IPS DF 6.9 (cell line): ENCODE results near the gene SLC7A7.
"Not testable (repeated sequence)": the region's sequence is repeated elsewhere in the genome, so short reads cannot be mapped to it uniquely, and the experiment has no call there.

ENCODE experiments used
- DNase-seq: peaks from one replicate; pipeline ENCODE4 v3.0.0-alpha.2; 2013; ENCODE audit warnings: low read depth, low spot score
- H3K27ac ChIP-seq: one replicate; pipeline ENCODE4 v1.5.1; 2013; ENCODE audit warnings: low read length, control low read depth
- H3K27me3 ChIP-seq: 2 replicates; pipeline ENCODE4 v1.6.1; 2013; ENCODE audit warnings: mild to moderate bottlenecking, low read length; ENCODE audit not compliant: control insufficient read depth, insufficient read depth
- H3K36me3 ChIP-seq: 2 replicates; pipeline ENCODE4 v1.6.1; 2013; ENCODE audit warnings: low read length; ENCODE audit not compliant: control insufficient read depth, insufficient read depth
- H3K4me1 ChIP-seq: 2 replicates; pipeline ENCODE4 v1.6.1; 2013; ENCODE audit warnings: low read length; ENCODE audit not compliant: control insufficient read depth, insufficient read depth
- H3K4me3 ChIP-seq: 2 replicates; pipeline ENCODE4 v1.5.1; 2013; ENCODE audit warnings: mild to moderate bottlenecking, low read length
- H3K9me3 ChIP-seq: 2 replicates; pipeline ENCODE4 v1.6.1; 2013; ENCODE audit warnings: low read length, inconsistent platforms; ENCODE audit not compliant: control insufficient read depth, insufficient read depth
- WGBS: extraction: QIAGEN DNeasy Blood & Tissue Kit; methylation state at CpG from one replicate; pipeline ENCODE4 v1.1.7; 2013; ENCODE audit warnings: mixed read lengths, missing lambda C conversion rate; ENCODE audit not compliant: insufficient read length, insufficient coverage; 5-methylcytosine and 5-hydroxymethylcytosine counted together

SLC7A7 gene

DNA sequence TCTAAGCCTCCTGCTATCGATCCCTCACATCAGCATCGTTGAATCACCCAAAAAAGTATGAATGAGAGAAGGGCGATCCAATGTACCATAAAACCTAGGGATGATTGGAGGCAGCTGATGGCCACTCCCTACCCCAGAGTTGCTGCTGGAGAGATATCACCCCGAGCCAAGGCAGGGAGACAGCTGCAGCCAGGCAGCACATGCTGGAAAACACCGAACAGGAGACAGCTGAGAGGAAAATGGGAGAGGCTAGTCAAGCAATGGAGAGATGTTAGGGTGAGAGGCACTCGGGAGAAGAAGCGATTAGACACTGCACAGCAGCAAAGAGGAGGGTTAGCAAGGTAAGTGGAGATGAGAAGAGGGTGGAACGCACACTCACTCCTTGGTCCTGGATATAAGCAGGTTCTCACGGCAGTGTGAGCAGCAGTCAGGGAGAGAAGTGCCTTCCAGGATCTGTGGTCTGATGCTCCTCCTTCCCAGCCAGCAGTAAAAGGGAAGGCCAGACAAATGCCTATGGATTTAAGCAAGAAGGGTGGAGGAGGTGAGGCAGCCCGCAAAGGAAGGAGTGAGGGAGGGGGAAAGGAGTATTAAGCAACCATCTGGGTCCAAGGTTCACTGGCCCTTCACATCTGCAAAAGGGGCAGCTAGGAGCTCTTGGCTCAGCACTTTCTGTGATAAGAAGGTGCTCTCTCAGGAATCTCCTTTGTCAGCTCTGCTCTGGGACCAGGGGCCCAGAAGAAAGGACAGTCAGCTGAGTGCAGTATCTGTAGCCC lies at the start of gene SLC7A7:
Gene SLC7A7 (minus strand): TSS at position 495 of the 773 bp plus-strand sequence. CDS start 2,037 bp downstream, outside the sequence.
- no peak for DNase-seq
- Histone ChIP-seq H3K27ac (no peak within 1 kb of the TSS), H3K4me1 (peaks cover 10% of the 10 kb centered on the region; the same call in 1 of the 2 replicates), H3K27me3 (no peaks in the 10 kb centered on the region), H3K9me3 (no peaks in the 10 kb centered on the region), H3K36me3 (no peaks in the 10 kb centered on the region), H3K4me3 (no peak within 1 kb of the TSS)
- WGBS = no CpG with 5 or more reads among the region's 10 CpGs

- Histone ChIP-seq H3K27me3 (no peaks in the 10 kb centered on the region), H3K27ac (no peak overlapping the region), H3K9me3 (no peaks in the 10 kb centered on the region), H3K4me3 (no peak overlapping the region), H3K36me3 (no peaks in the 10 kb centered on the region), H3K4me1 (no peaks in the 10 kb centered on the region)
- WGBS = no CpG with 5 or more reads among the region's 4 CpGs
- no peak for DNase-seq
These were observed 49.7 kb upstream of the SLC7A7 start for GRCh38 chr14:22864979-22865378.

- H3K9me3 ChIP-seq = no peaks in the 10 kb centered on the region
- H3K36me3 ChIP-seq = no peaks in the 10 kb centered on the region
- no peak overlapping the region for H3K4me3 ChIP-seq
- H3K27ac ChIP-seq = no peak overlapping the region
- H3K27me3 ChIP-seq = no peaks in the 10 kb centered on the region
- no peak for DNase-seq
- no peaks in the 10 kb centered on the region for H3K4me1 ChIP-seq
These were observed 46.4 kb upstream of the SLC7A7 start for GRCh38 chr14:22861651-22862050.

DNA sequence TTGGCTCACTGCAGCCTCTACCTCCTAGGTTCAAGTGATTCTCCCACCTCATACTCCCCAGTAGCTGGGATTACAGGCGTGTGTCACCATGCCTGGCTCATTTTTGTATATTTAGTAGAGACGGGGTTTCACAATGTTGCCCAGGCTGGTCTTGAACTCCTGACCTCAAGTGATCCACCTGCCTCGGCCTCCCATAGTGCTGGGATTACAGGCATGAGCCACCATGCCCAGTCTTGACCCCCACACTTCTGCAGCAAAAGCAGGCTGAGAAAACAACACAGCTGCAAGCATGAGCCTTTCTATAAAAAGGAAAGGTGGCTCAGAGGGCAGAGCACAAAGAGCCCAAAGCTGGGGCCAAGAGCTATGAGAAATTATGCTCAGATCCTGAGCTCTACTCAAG lies 45.1 kb upstream of the SLC7A7 start:
- H3K36me3 ChIP-seq, H3K4me3 ChIP-seq, H3K4me1 ChIP-seq, H3K27ac ChIP-seq, H3K9me3 ChIP-seq, H3K27me3 ChIP-seq, DNase-seq: not testable (repeated sequence)
- WGBS = no CpG with 5 or more reads among the region's 3 CpGs

- no peak for DNase-seq
- Histone ChIP-seq H3K4me1 (0 out of 2 replicates have a peak, but pooled peaks cover 3% of the 10 kb centered on the region), H3K27me3 (no peaks in the 10 kb centered on the region), H3K4me3 (no peak overlapping the region), H3K36me3 (no peaks in the 10 kb centered on the region), H3K9me3 (no peaks in the 10 kb centered on the region), H3K27ac (no peak overlapping the region)
- no CpG with 5 or more reads among the region's 5 CpGs for WGBS
These were observed 41.2 kb upstream of the SLC7A7 start for GRCh38 chr14:22856428-22856827.

DNA sequence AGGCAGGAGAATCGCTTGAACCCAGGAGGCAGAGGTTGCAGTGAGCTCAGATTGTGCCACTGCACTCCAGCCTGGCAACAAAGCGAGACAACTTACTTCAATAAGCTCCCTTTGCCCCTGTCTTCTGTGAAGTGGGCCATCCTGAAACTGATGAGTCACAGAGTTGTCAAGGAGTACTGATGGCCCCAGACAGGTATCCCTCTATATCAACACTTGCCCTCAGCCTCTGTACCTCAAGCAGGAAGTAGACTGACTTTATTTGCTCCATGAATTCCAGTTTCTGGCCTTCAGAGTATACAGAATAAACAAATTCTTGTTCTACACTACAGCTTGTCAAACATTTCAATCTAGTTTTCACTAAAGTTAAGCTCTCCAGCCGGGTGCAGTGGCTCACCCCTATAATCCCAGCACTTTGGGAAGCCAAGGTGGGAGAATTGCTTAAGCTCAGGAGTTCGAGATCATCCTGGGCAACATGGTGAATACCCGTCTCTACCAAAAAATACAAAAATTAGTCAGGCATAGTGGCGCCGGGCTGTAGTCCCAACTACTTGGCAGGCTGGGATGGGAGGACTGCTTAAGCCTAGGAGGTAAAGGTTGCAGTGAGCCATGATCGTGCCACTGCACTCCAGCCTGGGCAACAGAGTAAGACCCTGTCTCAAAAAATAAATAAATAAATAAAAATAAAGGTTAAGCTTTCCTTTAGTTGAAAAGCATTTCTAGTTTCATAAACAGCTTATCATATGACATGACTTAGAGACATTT lies 39.9 kb upstream of the SLC7A7 start:
- H3K4me3 ChIP-seq = no peak overlapping the region
- 0 out of 2 replicates have a peak, but pooled peaks cover 3% of the 10 kb centered on the region for H3K4me1 ChIP-seq
- H3K36me3 ChIP-seq = no peaks in the 10 kb centered on the region
- H3K27me3 ChIP-seq = no peaks in the 10 kb centered on the region
- no CpG with 5 or more reads among the region's 8 CpGs for WGBS
- H3K27ac ChIP-seq = no peak overlapping the region
- no peaks in the 10 kb centered on the region for H3K9me3 ChIP-seq
- no peak for DNase-seq

GRCh38 chr14:22854296-22854695 lies 39.1 kb upstream of the SLC7A7 start:
- WGBS = no CpG with 5 or more reads among the region's 11 CpGs
- not testable (repeated sequence) for H3K9me3 ChIP-seq, DNase-seq, H3K4me1 ChIP-seq, H3K27ac ChIP-seq, H3K27me3 ChIP-seq, H3K36me3 ChIP-seq, H3K4me3 ChIP-seq

- Histone ChIP-seq H3K27me3 (no peaks in the 10 kb centered on the region), H3K27ac (no peak overlapping the region), H3K4me1 (peaks cover 6% of the 10 kb centered on the region), H3K4me3 (peak overlapping the region; percentile 24; the same call in 1 of the 2 replicates), H3K9me3 (no peaks in the 10 kb centered on the region), H3K36me3 (no peaks in the 10 kb centered on the region)
- DNase-seq = no peak
- WGBS = no CpG with 5 or more reads among the region's 20 CpGs
These were observed 37.9 kb upstream of the SLC7A7 start for GRCh38 chr14:22852940-22853767.

DNA sequence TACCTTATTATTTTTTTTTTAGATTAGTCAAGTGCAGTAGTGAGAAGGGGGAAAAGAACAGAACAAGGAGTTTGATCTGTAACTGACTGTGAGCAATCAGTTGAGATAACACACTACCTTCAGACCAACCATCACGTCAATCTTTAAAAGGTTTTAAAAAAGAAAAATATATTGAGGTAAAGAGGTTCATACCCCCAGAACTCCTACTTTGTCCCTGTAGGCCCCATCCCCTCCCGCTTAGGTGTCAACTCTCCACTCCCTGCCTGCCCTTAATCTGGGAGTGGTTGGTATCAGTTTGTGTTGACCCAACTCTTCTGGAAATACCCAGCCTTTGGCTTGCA lies 37.3 kb upstream of the SLC7A7 start:
- no peaks in the 10 kb centered on the region for H3K9me3 ChIP-seq
- no peak overlapping the region for H3K27ac ChIP-seq
- WGBS = no CpG with 5 or more reads among the region's 2 CpGs
- H3K36me3 ChIP-seq = no peaks in the 10 kb centered on the region
- peaks cover 8% of the 10 kb centered on the region for H3K4me1 ChIP-seq
- DNase-seq = no peak
- H3K27me3 ChIP-seq = no peaks in the 10 kb centered on the region
- no peak overlapping the region for H3K4me3 ChIP-seq

GRCh38 chr14:22852178-22852577 lies 36.9 kb upstream of the SLC7A7 start:
- H3K4me1 ChIP-seq, H3K27me3 ChIP-seq, H3K27ac ChIP-seq, DNase-seq, H3K36me3 ChIP-seq, H3K4me3 ChIP-seq, H3K9me3 ChIP-seq: not testable (repeated sequence)
- no CpG with 5 or more reads among the region's 12 CpGs for WGBS
